Frontal cortex (tissue), 4 donors: ENCODE data around the gene MXRA8. TPM values are rescaled to one million over a fixed set of nuclear protein-coding genes. Genes with fewer than 3 reads are reported as not detected.

Experiments used
- DNase-seq, 2 donors: peaks; one replicate each; pipeline ENCODE4 v3.0.0; 2012; ENCODE audit warnings: low spot score in 2 of 2
- FAIRE-seq: peaks from 2 replicates; lab custom pipeline; 2012; peaks lifted over from hg19 to GRCh38; lab: Jason Lieb, UNC
- total RNA-seq: library from RNA; depleted of rRNA; stranded (reverse); fragments of >200 nt; gene quantifications from one replicate; pipeline ENCODE4 v1.2.3, GENCODE V29; 2014
- donor health status: control.
- donor health status: control.
- donor health status: control.

The MXRA8 gene
- total RNA-seq, 1 donor from 2014 or later = 10.2 TPM

DNA sequence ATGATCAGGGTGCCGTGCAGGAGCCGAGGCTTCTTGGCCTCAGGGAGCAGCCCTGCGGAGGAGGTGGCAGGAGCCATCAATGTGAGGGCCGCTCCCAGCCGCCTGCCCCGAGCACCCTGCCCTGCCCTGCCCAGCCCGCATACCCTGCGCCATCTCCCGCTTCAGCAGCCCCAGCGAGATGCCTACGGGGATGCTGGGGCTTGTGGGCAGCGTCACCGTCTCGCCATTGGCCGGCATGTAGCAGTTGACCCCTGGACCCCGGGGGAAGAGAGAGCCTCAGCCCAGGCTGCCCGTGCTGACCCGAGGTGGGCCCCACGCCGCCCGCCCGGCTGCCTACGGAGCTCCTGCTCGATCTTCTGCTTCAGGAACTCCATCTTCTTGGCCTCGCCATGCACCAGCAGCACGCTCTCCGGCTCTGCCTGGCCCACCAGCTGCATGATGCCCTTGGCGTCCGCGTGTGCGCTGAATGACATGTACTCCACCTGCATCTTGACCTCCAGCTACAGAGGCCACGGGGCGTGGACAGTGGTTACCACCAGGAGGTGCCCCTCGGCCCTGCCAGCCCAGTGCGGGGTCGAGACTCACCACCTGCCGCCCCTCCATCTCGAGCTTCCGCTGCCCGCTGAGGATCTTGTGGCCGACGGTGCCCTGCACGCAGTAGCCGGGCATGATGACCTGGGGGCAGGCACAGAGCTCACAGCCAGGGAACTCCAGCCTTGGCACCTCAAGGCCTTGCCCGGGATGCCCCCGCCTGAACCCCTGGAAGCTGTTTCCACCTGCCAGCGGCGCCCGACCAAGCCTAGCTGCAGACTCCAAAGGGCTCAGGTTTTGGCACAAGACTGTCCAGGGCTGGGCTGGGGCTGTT, 45.7 kb downstream of the MXRA8 start:
- FAIRE-seq (no peak), DNase-seq (no peak)

DNA sequence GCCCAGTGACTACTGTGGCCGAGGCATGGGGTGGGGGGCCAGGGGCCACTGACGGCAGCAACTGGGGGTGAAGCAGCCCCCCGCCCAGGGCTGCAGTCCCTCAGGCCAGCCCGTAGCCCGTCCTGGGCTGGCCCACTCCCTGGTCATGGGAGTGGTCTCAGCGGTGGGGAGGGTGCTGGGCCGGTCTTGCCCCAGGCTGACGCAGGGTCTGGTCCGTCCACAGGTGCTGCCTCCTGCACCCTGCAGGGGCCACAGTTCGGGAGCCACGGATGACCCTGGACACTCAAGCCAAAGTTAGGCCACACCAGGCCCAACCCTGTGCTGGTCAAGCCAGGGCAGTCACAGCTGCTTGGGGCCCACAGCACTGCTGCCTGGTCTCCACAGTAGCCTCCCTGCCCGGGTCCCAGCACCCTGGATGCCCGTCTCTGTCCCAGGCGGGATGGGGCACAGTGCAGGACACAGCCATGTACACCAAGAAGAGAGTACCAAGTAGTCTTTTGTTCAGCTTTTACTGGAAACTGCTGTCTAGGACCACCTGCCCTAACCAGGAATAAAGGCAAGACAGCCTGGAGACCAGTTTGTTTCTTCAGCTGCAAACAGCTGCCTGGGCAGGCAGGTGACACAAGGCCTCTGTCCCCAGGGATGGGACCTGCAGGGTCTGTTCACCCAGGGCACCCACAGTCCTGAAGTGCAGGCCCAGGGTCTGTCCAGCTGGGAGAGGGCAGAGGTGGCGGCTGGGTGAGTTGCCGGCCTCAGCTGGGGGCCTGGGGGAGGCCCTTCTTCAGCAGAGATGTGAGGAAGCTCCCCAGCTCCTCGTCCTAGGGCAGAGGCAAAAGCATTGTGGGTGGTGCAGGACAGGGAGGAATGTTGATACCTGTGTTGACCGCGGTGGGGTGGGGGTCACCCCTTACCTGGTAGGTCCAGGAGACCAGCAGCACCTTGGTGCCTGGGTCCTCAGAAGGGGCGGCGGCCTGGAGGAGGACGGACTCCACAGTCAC, 46.9 kb downstream of the MXRA8 start:
- DNase-seq (no peak), FAIRE-seq (no peak)

DNA sequence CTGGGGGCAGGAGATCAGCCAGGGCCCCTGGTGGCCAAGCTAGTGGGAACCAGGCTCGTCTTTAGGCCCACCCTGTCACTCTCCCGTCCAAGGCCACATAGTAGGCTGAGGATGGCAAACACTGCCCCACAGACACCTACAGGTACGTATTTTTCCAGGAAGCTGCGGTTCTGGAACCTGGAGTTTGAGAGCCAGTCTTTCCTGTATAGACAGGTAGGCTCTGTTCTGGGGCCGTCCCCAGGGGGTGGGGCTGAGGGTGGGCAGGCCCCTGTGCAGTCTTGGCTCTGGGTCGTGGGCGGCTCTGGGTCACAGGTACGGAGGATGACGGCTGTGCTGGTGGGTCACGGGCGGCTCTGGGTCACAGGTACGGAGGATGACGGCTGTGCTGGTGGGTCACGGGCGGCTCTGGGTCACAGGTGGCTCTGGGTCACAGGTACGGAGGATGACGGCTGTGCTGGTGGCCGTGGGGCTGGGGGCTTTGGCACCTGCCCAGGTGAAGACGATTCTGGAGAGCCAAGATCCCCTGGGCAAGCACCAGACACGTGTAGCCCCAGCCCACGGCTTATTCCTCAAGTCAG, 47.8 kb downstream of the MXRA8 start:
- no peak for DNase-seq
- FAIRE-seq = no peak

DNA sequence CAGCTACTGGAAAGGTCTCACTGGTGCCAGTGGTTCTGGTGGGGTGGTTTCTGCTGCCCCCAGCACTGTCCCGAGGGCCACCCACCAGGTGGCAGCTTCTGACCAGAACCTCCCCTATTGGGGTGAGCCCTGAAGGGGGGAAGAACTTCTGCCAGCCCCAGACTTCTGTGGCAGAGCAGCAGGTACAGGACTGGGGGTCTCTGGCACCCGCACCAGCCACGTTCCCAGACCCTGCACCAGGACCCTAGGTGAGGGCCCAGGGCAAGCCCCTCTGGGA, 48.3 kb downstream of the MXRA8 start:
- no peak for DNase-seq
- no peak for FAIRE-seq

DNA sequence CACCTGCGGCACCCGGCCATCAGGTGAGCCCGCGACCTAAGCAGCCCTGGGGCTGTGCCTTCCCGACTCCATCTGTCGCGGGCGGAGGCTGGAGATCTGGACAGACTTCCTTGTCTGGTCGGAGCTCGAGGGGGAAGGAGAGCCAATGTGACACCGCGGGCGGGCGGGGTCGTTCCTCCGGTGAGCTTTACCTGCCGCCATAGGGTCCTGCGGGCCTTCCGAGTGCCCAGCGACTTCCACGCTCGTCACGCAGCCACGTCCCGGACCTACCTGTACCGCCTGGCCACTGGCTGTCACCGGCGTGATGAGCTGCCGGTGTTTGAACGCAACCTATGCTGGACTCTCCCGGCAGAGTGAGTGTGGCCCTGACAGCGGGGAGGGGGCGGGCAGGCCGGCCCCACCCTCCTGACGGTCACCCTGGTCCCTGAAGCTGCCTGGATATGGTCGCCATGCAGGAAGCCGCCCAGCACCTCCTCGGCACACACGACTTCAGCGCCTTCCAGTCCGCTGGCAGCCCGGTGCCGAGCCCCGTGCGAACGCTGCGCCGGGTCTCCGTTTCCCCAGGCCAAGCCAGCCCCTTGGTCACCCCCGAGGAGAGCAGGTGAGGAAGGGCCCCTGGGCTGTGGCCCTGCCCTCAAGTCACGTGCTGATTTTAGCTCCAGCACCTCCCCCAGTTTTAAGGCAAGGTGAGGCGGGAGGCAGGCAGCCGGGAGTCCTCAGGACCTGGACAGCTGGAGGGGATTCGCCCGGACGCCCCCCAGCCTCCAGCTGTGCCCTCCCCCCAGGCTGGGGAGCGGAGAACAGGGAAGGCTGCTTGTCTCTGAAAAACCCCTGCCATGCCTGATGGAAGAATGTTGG, 48.9 kb downstream of the MXRA8 start:
- FAIRE-seq (no peak), DNase-seq (no peak)

DNA sequence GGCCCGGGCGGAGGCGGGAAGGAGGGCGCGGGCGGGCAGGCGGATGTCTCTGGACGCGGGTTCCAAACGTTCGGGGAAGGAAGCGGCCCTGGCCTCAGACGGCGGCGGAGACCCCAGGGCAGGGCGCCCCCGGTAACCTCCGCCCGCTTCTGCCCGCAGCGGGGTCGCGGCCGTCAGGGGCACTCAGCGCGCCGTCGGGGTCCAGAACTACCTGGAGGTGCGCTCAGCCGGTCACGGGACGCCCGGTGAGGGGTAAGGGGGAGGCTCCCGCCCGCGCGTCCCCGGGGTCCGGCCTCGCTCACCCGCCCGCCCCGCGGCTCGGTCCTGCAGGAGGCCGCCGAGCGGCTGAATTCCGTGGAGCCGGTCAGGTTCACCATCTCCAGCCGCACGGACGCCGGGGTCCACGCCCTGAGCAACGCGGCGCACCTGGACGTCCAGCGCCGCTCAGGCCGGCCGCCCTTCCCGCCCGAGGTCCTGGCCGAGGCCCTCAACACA, 49.6 kb downstream of the MXRA8 start:
- no peak for FAIRE-seq

DNA sequence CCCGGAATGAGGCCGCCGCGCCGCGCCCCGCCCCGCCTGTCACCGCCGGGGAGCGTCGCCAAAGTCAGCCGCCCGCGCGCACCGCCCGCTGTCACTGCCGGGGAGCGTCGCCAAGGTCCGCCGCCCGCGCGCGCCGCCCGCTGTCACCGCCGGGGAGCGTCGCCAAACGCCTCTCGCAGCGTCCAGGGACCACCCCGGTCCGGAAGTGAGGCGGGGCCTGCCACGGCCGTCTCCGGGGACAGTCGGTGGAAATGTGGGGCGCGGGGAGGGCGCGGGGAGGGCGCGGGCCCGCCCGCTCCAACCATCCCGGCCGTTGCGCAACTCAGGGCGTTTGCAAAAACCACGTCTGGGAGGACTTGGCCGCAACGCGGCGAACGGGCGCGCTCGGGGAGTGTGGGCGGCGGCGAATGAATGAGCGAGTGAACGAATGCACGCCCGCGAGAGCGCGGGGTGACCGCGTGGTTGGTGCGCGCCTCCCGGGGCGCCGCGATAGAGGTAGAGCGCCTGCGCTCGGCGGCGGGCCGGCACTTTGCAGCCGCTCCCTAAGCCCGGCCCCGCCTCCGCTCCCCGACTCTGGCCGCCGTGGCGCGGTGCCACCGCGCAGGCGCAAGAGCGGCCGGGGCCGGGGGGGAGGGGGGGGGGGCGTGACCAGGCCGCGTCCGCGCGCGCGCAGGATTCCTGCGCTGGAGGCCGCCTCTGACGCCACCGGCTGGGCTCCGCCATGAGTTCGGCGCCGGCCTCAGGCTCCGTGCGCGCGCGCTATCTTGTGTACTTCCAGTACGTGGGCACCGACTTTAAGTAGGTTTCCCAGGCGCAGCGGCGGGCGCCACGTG, 50.2 kb downstream of the MXRA8 start, which contains the start of the genes ACAP3 and PUSL1:
Gene ACAP3 (minus strand): TSS at position 8 of the 833 bp plus-strand sequence. CDS start 115 bp downstream, outside the sequence.
Gene PUSL1 (plus strand): TSS at position 675 of the 833 bp plus-strand sequence. CDS start 47 bp downstream, at position 722.
- FAIRE-seq = no peak
- DNase-seq = peak; percentile 96 to 99

More for the DNA sequence above, 49.6 kb downstream of the MXRA8 start:
- DNase-seq = no peak

DNA sequence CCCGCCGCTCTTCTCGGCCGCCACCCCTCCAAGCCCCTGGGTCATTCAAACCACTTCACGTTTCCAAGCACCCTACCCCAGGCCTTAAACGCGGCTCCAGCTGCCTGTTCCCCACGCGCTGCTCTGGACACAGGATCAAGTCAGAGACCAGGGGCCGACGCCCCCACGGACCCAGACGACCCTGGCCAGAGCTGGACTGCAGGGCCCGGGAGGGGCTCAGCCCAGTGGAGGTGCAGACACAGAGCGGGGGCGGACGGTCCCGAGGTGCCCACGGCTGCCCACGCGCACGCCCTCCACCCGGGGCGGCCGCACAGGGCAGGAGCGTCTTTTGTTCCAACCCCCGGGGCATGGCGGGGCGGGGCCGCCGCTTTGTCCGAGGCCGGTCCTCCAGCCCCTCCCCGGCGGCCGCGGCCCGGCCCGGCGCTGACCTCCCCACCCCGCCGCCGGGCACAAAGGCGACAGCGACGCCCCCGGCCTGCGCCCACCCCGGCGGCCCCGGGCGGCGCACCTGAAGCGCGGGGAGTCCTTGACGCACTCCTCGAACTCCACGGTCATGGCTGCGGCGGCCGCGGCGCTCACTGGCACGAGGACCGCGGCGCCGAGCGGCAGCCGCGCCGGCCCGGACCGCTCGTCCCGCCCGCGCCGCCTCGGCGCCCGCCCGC, 51.0 kb downstream of the MXRA8 start:
- DNase-seq (peak in 1 of 2 donors; percentile 36), FAIRE-seq (no peak)

DNA sequence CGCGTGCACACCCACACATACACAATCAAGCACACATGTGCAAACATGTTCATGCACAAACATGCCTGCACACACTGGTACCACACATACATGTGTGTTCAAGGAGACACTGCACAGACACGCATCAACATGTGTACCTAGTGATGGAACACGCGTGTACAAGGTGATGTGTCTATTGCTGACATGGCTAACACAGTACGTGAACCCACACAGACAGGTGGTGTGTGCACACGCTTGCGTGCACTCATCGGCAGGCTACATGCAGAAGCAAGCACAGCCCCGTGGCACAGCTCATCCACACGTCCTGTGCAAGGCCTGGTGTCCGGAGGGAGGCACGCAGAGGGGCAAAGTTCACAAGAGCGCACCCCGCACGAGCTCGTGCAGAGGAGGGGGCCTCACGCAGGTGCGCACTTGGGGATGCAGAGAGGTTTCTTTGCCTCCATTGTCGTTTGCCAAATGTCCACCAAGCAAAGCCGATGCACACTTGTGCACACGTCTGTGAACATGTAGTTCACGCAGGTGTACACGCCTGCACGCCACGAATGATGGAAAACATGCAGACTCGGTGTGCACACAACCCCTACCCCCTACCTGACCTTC, 51.6 kb downstream of the MXRA8 start:
- FAIRE-seq (no peak), DNase-seq (no peak)

DNA sequence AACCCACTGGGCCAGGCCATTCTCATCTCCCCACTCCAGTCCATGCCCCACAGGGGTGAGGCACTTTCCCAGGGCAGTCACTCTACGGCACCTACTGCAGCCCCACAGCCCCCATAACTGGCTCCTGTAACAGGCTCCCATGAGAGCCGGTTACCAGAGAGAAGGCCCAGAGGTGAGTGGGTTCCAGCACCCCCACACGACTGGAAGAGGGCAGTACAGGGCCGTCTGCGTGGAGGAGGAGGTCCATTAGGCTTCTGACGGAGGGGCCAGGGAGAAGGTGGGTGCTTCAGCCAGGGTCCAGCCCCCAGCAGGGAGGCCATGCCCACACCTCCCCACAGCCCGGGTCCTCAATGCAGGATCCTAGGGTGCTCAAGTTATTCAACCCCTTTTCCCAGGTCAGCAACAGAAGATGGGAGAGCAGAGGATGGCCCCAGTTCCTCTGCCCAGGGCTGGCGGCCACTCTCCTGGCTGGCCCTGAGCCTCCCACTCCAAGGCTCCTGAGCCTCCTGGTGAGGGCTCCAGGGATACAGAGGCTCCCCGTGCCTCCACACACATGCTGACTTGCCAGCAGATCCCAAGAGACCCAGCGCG, 52.2 kb downstream of the MXRA8 start:
- no peak for FAIRE-seq
- DNase-seq = no peak

DNA sequence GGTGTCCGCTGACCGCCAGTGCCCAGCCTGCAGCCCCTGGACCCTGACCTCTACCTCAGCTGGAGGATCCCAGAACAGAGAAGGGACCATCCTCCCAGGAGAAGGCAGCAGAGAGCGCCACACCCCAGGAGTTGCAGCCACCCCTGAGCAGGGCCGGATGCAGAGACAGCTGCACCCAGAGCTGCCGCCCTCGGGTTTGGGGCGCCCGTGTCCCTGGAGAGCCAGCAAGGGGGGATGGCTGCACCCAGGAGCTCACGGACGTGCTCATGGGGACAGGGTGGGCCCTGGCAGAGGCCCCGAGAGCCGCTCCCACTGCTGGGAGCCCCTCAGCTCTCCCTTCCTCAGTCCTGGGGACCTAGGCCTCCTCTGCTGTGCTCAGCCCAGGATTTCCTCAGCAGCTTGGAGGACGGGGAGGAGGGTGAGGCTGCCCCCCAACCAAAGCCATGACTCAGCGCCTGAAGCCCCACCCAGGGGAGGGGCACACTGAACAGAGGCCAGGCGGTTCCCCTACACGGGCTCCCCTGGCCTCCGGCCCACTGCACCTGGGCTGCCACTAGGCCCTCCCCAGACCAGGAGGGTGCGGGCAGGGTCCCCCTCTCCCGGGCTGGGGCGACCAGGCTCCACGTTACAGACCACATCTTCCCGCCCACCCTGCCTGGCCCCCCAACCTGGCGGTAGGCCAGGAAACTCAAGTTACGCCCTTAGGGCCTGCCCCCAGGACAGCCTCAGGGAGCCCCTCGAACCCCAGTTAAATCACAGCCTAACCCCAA, 52.9 kb downstream of the MXRA8 start:
- FAIRE-seq (no peak), DNase-seq (peak in 1 of 2 donors; percentile 64)

DNA sequence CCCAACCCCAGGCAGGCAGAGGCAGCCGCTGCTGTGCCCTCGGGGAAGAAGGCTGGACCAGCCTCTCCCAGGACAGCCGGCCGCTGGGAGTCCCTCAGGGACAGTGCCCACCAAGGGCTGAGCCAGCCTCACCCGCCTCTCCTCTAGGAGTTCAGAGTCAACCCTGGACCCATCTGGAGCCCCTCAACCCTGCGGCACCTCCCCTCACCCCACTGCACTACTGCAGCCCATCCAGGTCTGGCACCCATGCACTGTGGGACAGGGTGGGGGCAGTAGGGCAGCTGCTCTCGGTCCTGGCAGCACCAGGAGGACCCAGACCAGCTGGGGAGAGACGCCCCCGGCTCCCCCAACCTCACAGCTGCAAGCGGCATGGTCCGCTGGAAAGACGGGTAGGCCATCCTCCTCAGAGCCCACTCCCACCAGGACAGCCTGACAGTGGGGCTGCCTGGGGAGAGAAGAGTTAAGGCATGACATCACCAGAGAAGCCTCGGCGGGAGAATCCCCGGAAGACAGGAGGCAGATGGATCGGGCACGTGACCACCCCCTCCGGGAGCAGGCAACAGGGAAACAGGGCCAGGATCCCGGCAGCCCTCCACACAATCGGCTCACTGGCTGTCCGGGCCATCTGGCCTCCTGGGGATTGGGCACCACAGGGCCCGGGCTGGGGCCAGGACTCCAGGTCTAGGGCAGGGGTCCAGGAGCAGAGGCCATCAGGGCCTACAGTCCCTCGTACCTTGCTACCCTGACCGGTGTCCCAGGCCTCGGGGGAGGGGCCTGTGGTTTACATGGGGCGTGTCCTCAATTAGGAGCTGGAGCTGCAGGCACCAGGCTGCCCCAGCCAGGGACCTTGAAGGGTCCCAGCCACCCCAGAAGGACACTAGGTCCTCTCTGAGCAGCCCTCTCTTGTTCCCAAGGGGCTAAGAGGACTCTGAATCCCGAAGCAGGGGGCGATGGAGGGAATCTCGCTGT, 53.7 kb downstream of the MXRA8 start:
- peak; percentile 84 to 89 for DNase-seq
- no peak for FAIRE-seq

DNA sequence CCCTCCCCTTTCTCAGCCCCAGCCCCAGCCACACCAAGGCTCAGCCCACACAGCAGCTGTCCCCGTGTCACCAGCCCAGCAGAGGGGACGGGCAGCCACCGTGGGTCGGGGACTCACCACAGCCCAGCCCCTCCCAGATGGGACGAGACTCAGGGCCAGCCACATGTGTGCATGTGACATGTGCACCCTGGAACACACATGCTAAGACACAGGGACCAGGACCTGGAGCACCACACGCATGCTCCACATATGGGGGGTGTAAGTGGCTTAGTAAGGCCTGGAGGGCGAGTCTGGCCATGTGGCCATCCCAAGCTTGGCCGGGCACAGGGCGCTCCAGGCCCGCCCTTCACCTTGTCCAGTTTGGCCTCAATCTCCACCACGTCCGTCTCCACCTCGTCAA, 54.6 kb downstream of the MXRA8 start:
- no peak for DNase-seq
- FAIRE-seq = no peak

DNA sequence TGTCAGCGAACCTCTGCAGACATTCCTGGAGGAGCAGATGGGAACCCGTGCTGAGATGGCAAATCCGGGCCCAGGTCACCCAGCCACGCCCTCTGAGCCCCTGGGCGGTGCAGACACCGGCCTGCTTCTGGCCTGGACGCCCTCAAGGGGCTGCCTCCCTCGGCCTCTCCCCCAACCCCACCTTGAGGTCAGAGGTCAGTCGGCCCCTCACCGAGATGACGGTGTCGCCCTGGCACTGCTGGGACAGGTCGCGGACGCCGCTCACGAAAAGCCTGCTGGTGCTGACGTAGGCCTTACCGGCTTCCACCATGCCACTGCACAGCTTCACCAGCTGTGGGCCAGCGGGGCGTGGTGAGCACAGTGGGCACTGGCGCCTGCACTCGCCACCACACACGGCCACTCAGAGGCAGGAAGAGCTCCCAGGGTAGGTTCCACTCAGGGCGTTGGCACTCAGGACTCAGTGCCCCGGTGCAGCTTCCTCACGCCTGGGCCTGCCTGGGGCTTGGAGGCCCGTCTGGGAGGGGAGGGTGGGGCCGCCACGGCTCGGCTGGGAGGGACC, 55.3 kb downstream of the MXRA8 start:
- DNase-seq (no peak), FAIRE-seq (no peak)
